Ramos (cell line): ENCODE data around the gene HIPK4.

ENCODE experiments used
- in situ Hi-C: fragments of 300-500 bp; cut with MboI; formaldehyde crosslinking; loops from one replicate; pipeline ENCODE4 v1.14.3; 2022; ENCODE audit warnings: low sequenced_read_pairs; ENCODE audit not compliant: unreplicated experiment

The HIPK4 gene

DNA sequence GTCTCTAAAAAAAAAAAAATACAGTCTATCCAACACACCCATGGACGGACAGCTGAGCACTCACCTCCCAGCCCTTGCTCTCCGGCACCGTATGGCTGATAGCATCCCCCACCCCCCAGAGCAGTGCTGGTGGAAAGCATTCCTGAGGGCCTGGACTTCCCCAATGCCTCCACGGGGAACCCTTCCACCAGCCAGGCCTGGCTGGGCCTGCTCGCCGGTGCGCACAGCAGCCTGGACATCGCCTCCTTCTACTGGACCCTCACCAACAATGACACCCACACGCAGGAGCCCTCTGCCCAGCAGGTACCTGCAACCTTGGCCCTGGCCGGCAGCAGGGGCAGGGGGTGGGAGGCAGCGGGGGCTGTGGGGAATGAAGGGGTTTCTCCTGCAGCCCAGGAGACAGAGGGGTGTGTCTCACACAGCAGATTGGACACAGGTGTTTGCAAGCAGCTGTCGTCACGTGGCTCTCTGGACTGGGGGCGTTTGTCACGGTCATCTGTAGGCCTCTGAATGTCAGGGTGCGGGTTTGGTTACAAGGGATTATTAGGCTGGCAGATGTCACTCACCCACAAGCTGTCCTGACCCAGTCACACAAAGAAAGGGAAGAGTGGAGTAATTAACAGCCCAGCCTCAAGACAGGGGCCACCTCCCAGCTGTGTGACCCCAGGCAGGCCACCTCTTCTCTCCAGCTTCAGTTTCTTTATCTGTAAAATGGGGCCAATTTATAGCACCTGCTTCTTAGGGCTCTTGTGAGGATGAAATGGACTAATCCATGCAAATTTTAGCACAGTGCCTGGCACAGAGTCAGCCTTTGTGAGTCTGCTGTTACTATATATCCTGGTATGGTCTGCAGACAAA lies 22.2 kb downstream of the HIPK4 start:
- in situ Hi-C loops, result no loop called here

DNA sequence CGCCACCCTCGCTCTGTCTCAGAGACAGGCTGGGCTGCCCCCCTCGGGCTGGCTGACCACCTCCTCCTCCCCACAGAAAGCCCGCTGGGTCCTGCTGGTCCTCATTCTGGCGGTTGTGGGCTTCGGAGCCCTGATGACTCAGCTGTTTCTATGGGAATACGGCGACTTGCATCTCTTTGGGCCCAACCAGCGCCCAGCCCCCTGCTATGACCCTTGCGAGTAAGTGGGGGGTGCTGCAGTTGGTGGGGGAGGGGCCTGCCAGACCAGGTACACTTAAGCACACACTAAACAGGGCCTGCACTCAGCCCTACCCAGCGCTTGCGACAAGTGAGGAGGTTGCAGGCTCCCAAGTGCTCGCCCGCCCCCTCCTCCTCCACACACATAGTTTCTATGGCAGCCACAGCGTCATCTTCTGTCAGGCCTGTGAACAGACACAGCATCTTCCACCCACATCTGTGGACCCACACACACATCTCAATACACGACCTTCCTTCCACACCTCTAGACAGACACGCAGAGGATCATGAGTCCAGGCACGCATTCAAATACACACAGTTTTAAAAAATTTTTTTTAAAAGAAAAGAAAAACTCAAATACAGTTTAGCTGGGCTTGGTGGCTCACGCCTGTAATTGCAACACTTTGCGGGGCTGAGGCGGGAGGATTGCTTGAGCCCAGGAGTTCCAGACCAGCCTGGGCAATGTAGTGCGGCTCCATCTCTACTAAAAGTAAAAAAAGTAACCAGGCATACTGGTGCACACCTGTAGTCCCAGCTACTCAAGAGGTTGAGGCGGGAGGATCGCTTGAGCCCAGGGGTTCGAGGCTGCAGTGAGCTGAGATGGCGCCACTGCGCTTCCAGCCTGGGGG lies 23.1 kb downstream of the HIPK4 start:
- in situ Hi-C loops, result no loop called here

DNA sequence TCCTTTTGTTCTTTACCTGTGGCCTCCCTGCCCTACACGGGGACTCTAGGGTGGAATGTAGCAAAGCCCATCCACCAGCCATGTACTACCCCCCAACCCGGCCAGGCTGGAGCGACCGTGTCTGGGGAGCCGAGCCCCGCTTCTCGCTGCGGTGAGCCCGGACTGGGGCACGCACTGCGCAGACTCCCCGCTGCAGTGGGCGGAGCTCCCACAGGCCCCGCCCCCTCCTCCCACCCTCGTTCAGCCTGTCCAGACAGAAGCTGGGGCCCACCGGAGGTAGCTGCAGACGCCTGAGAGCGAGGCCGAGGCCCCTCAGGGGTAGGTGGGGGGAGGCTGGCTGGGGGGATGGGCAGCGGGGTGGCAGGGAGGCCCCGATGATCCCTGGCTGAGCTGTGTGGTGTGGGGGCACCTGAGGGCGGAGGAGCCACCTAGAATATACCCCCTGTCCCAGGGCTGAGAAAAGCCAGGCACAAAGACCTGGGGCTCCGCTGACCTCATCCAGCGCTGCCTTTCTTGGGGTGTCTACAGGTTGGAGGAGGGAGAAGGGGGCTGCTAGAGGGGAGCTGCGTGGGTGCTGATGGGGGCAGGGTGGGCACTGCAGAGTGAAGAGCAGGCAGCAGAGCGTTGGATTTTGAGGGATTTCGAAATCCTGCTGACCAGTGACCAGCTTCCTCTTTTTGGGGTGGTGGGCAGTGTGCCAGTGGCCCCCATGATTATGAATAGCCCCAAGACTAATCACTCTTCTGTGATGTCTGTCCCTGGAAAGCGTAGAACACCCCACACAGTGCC lies 24.2 kb downstream of the HIPK4 start:
- in situ Hi-C loops, result no loop called here

DNA sequence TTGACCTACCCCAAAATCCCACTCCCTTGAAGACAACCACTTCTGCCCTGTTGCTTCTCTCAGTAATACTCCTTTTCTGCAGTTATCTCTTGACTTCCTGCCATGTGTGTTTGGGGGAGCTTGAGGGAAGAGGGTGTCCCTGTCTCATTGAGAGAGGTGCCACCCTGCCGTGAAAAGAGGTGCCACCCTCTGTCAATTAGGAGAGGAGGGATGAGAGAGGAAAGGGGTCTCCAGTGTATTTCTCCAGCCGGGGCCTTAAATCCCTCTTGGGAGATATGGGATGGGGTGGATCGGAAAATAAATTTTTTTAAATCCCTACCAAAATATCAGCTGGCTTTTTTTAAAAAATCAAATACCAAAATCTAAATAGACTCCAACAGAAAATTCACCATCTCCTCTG lies 25.0 kb downstream of the HIPK4 start:
- in situ Hi-C loops, result no loop called here

DNA sequence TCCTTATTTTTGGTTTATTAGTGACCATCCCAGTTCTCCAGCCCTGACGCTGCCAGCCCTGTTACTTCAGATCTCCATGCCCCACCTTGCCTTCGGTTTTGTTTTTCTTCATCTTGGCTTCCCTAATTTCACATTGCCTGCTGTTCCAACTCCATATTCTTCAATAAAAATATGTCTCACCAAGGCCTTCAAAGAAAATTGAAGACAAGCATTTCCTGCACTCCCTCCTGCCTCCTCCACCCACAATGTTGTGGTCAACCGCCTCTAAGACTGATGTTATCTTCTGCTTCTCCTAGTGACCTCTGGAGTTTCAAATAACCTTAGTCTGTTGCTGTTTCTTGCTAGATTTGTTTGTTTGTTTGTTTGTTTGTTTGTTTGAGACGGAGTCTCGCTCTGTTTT lies 26.9 kb downstream of the HIPK4 start:
- in situ Hi-C loops, result no loop called here

DNA sequence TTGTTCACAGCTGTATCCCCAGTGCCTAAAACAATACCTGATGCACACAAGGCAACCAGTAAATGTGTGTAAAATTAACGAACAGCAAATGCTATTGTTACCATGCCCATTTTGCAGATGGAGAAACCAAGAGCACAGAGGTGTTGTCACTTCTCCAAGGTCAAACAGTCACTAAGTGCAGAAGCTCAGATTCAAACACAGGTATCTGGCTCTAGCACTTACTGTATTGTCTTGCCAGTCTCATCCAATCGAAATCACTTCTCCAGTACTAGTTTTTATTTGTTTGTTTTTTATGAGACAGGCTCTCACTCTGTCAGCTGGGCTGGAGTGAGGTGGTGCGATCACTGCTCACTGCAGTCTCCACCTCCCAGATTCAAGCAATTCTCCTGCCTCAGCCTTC lies 27.8 kb downstream of the HIPK4 start:
- in situ Hi-C loops, result no loop called here

DNA sequence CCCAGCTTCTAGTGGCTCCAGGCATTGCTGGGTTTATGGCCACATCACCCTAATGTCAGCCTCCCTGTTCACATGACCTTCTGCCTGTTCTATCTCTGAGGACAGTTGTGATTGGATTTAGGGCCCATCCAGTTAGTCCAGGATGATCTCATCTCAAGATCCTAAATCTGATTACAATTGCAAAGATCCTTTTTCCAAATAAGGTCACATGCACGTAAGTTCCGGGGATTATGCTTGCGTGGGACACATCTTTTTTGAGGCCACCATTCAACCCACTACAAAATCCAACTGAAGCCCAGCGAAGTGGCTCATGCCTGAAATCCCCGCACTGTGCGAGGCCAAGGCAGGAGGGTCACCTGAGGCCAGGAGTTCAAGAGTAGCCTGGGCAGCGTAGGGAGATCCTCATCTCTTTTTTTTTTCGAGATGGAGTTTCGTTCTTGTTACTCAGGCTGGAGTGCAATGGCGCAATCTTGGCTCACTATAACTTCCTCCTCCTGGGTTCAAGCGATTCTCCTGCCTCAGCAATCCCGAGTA lies 29.2 kb downstream of the HIPK4 start:
- in situ Hi-C loops, result no loop called here

DNA sequence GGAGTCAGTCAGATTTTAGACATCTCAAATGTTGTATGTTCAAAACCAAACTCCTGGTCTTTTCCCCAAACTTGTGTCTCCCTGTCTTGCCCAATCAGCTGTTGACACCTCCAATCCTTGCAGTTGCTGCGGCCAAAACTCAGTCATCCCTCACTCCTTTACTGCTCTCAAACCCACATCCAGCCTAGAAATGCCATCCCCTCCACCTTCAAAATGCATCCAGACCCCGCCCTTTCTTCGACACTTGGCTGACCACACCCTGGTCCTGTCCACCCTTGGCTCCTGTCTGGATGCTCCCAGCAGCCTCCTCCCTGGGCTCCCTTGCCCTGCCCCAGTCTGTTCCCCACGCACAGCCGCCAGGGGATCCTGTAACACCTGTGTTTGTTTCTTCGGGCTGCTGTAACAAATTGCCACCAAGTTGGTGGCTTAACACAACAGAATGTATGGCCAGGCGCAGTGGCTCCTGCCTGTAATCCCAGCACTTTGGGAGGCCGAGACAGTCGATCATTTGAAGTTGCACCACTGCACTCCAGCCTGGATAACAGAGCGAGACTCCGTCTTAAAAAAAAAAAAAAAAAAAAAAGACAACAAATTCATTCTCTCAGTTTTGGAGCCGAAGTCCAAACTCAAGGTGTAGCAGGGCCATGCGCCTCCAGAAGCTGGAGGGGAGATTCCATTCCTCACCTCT lies 29.8 kb downstream of the HIPK4 start:
- in situ Hi-C loops, result no loop called here

DNA sequence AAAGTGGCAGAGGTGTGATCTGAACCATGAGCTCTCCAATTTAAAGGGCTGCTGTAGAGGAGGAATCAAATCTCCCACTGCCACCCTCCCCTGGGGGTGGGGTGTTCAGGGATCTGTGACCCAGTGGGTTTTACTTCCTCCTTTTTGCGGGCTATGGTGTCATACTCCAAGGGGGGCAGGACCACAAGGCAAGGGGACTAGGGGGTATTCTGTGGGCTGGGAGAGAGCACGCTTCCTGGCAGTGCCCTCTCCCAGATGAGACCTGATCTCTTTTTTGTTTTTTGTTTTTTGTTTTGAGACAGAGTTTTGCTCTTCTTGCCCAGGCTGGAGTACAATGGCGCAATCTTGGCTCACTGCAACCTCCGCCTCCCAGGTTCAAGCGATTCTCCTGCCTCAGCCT lies 31.2 kb downstream of the HIPK4 start:
- in situ Hi-C loops, result no loop called here

DNA sequence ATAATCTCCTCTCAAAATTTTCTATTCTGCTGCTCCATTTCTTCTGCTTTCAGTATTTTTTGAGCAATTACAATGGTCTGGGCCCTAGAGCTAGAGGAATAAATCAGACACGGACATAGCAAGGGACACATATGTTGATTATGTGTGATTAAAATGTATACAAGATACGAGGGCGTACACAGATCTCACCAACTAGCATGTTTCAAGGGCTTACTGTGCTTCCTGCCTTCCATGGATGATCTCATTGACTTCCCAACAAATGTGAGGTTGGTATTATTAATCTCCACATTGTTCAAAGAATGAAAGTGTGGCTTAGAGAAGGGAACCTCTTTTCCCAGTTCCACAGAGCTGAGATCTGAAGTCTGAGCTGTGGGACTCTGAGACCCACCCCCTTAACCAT lies 32.3 kb downstream of the HIPK4 start:
- in situ Hi-C loops, result no loop called here

DNA sequence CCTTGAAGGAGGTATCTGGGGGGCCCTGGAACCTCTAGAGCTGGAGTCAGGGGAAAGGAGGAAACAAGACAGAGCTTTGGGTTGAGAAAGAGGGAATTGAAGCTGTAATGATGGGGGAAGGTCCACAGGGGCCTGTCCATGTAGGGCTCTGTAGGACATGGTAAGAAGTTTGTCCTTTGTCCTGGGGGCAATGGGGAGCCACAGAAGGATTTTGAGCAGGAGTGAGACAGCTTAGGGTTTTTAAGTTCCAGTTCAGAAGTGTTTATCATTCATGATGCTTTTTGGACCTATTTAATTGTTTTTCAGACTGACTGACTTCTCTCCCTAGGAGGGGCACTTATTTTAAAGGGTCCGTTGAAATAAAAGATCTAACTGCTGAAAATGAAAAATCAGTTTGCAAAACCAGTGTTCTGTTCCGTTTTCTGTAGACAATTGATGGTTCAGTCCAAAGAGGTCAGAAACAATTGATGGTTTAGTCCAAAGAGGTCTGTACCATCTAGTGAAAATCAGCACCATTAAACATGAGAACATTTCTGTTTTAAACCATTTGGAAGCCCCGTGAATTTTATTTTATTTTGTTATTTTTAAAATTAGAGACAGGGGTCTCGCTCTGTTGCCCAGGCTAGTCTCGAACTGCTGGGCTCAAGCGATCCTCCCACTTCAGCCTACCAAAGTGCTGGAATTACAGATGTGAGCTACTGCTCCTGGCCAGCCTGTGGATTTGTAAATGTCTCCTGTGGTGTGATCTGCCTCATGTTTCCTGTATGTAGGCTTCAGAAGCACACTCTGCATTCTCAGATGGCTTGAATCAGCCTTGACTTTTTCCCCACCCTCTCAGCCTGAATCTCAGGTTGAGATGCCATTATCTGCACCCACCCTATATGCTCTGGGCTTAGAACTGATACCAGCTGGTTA lies 33.0 kb downstream of the HIPK4 start:
- in situ Hi-C loops, result no loop called here

DNA sequence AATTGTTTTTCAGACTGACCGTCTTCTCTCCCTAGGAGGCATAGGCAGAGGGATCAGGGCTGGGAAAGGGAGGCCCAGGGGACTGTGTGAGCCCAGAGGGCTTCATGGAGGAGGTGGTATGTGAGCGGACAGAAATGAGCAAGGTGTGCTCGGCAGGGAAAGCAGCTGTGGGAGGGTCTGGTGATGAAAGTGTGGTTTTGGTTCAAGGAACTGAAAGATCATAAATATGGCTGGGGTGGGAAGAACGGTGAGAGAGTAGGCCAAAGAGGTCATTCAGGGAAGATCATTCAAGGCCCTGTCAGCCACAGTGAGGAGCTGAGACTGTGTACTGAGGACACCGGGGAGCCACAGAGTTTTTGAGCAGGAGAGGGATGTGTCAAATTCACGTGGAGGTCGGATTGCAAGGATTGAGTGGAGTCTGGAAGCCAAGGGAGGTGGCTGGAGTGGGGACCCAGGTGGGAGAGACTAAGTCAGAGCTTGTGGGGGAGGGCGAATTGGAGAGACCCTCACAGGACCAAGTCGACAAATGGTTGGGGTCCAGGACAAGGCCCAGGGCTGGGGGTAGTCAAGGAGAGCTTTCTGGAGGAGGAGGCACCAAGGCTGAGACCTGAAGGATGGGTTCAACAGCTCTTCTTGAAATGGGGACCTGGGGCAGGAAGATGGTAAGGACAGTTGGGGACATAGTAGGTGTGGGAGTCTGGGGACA lies 33.9 kb downstream of the HIPK4 start:
- in situ Hi-C loops, result no loop called here

DNA sequence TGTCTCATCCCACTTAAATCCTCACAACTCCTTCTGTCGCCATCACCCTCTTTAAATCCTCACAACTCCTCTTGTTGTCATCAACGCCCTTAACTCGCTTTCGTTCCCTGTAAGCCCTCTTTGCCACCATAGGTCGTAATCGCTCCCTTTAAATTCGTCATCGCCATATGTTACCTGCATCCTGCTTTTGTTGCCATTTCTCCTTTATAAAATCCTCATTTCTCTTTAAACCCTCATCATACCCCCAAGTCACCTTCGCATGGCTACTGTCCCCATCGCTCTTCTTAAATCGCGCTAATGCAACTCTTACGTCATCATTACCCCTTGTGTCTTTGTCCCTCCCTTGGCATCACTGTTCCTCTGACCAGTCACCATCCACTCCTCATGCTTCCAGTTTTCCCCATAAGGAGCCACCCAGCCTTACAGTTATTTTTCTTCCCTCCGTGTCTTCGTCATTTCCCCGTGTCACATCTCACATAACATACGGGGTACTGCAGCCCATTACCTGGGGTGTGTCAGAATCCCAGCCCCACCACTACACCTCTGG lies 40.9 kb downstream of the HIPK4 start:
- in situ Hi-C loops, result no loop called here

DNA sequence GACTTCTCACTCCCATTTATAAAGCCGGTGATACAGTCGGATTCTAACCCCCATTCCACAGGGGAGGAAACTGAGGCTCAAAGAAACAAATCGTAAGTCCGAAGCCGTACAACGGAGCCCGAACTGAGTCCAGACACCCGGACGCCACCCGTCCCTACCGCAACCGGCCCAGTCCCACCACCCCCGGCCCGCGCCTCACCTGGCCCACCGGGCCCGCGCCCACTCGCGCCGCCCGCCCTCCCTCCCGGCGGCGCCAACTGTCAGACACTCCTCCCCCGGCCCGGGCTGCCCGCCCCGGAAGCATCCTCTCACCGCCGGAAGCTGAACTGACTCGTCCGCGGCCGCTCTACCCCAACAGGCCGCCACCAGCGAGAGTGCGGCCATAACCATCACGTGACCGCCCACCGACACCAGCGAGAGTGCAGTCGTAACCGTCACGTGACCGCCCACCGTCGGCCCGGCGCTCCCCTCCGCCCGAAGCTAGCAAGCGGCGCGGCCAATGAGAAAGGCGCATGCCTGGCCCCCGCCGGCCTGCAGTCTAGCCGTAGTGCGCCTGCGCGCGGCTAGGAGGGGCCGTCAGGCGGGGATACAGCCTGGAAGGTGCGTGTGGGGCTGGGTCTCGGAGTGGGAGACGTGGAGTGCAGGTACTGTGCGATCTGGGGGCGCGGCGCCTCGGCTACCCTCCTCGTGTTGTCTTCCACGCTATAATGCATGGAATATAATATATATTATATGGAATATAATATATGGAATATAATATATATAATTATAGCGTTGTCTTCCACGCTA lies 41.7 kb downstream of the HIPK4 start, which contains the start of the genes C19orf47 and PLD3:
C19orf47 (minus strand) TSS at position 273 of the 789 bp plus-strand sequence. CDS start 6,540 bp downstream, outside the sequence.
PLD3 (plus strand) TSS at position 571 of the 789 bp plus-strand sequence. CDS start 17,789 bp downstream, outside the sequence.
- in situ Hi-C loops, result no loop called here

DNA sequence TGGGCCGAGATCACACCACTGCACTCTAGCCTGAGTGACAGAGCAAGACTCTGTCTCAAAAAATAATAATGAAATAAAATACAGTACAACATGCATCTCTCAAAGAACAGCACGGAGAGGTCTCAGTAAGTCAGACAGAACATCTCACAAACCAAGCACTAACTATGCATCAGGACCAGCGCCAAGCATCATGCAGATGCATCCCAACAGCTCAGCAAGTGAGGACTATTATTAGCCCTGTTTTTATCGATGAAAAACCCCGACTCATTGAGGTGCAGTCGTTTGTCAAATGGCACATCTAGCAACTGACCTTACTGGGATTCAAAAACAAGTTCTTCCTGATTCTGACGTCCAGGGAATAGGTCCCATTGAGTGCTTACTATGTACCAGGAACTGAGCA lies 45.6 kb downstream of the HIPK4 start:
- in situ Hi-C loops, result no loop called here

DNA sequence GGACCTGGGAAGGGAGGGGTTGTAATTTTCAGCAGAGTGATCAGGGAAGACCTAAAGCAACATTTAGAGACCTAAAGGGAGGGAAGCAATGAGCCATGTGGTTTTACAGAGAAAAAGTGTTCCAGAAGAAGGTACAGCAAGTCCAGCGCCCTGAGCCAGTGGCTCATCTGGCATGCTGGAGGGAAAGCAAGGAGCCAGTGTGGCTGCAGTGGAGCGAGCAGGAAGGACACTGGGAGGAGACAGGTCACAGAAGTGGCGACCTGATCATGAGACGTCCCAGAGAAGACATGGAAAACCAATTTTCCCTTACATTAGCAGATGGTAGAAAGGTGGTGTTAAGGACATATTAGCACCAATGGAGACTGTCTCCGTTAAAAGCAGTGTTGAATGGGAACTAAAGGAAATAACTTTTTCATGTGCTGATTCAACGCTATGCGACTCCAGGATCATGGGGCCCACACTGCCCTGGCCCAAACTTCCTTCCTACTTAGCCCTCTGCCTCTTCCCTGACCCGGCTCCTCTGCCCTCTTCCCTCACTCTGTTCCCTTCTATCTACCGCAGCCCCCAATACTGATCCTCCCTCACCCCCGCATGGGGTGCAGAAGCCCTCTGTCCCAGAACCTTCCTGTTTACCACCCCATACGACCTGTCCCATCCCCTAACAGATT lies 47.2 kb downstream of the HIPK4 start:
- in situ Hi-C loops, result no loop called here
